Activated CD4-positive, alpha-beta T cell treated with anti-CD3 and anti-CD28 coated beads, Interleukin-2, amount 50 U/mL, for 1 hour (primary cell): ENCODE results near the gene TXLNB.
"Not testable (repeated sequence)": the region's sequence is repeated elsewhere in the genome, so short reads cannot be mapped to it uniquely, and the experiment has no call there.

ENCODE experiments used
- DNase-seq: peaks from one replicate; pipeline ENCODE4 v3.0.0-alpha.2; 2020

TXLNB gene

DNA sequence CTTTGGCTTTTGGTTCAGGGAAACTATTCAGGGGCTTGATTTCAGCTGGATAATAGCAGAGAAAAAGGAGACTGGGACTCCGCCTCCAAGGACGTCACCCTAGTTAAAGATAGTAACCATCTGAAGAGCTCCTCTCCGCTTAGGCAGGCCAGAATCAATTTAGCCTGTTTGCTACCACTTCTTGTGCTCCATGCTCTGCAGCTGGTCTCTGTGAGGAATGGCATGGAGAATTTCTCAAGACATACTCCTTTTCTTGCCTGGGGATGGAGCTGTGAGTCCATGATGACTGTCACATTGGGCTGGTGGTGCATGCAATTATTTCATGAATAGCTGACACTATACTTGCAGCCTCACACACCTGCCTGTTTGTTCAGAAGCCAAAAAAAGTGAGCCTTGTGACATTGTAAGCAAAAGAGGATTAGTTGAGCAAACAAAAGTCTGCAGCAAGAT lies 61.4 kb downstream of the TXLNB start:
- no peak for DNase-seq

GRCh38 chr6:139228387-139228786 lies 63.4 kb downstream of the TXLNB start:
- not testable (repeated sequence) for DNase-seq

- DNase-seq = no peak
Measured at GRCh38 chr6:139219746-139220145, 72.1 kb downstream of the TXLNB start.

- peak; percentile 67 for DNase-seq
Measured at GRCh38 chr6:139219271-139219729, 72.5 kb downstream of the TXLNB start.

DNA sequence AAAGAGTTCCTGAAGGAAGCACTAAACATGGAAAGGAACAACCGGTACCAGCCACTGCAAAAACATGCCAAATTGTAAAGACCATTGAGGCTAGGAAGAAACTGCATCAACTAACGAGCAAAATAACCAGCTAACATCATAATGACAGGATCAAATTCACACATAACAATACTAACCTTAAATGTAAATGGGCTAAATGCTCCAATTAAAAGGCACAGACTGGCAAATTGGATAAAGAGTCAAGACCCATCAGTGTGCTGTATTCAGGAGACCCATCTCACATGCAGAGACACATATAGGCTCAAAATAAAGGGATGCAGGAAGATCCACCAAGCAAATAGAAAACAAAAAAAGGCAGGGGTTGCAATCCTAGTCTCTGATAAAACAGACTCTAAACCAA lies 79.3 kb downstream of the TXLNB start:
- DNase-seq = not testable (repeated sequence)

DNA sequence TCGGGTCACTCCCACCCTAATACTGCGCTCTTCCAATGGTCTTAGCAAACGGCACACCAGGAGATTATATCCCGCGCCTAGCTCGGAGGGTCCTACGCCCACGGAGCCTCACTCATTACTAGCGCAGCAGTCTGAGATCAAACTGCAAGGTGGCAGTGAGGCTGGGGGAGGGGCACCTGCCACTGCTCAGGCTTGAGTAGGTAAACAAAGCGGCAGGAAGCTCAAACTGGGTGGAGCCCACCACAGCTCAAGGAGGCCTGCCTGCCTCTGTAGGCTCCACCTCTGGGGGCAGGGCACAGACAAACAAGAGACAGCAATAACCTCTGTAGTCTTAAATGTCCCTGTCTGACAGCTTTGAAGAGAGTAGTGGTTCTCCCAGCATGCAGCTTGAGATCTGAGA lies 81.0 kb downstream of the TXLNB start:
- not testable (repeated sequence) for DNase-seq

DNA sequence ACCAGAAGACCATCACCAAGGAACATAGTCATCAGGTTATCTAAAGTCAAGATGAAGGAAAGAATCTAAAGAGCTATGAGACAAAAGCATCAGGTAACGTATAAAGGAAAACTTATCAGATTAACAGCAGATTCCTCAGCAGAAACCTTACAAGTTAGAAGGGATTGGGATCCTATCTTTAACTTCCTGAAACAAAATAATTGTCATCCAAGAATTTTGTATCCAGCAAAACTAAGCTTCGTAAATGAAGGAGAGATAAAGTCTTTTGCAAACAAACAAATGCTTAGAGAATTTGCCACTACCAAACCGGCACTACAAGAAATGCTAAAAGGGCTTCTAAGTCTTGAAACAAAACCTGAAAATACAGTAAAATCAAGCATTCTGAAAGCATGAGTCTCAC lies 86.0 kb downstream of the TXLNB start:
- no peak for DNase-seq

DNA sequence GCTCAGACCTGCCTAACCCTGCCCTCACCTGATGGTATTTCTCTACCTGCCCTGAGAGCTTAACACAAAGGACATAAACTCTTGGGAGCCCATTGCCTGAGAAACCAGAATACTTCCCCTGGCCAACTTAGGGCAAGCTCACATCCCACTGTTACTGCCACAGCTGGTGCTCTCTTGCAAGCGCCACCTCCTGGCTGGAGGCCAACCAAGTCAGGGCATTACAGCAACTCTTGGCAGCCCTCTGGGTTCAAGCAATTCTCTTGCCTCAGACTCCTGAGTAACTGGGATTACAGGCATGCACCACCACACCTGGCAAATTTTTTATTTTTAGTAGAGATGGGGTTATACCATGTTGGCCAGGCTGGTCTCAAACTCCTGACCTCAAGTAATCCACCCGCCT lies 86.8 kb downstream of the TXLNB start:
- no peak for DNase-seq

DNA sequence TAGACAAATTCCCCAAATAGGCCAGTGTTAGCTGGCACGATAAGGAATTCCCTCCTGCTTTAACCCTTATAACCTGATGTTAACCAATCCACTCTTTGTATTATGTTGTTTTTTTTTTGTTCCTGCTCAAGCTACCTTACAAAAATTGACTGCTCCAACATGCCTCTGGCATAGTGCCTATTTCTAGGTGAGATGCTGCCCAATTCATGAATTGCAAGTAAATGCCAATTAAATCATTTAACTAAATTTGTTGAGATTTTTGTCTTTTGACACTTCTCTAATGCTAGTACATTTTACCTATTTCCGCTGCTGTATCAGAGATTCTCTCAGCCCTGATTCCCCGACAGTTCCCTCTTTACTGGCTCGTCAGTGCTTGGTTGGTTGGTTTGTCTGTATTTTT lies 90.4 kb downstream of the TXLNB start:
- DNase-seq = no peak

DNA sequence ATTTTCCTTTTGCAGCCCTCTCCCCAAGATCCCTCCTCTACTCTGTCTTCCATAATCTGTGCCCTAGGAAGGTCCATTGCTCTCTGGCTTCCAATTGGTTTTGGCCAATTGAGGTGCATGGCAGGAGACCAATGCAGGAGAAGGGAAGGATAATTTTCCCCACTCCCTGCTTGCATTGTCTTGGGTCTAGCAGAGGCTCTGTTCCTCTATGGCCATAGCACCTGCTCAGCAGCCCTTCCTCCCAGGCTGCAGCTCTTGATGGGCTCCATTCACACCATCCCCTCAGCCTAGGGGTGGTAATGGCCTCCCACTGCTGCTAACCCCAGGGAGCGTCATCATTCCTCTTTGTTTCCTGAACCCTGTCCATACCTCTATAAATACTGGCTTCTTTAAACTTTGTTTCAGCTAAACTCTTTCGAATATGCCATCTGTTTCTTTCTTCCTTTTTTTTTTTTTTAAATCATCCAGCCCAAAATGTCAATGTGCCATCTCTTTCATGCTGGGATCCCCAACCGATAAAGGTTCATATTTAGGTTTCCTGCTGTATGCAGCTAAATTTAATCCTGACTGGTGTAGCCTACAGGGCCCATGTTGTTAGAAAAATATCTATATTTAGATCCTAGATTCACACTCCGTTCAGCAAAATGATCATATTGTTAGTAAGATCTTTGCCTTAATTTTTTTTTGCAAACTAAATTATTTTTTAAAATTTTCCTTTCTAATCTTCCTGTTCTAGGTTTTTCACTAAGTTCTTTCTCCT lies 93.1 kb downstream of the TXLNB start:
- DNase-seq = no peak

DNA sequence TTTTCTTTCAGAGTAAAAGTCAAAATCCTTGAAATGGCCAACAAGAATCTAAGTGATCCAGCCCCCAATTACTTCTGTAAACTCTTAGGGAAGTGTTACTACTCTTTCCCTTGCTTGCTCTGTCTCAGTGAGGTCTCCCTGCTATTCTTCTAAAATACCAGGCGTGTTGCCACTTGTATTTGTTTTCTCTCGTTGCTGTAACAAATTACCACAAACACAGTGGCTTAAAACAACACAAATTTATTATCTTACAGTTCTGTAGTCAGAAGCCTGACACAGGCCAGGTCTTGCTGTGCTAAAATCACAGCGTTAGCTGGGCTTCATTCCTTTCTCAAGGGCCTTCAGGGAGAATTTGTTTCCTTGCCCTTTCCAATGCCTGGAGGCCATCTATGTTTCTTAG lies 97.1 kb downstream of the TXLNB start:
- DNase-seq = no peak
